Epithelial cell of prostate (primary cell): ENCODE results near the gene PIP5K1B.

Experiments
- DNase-seq: peaks from one replicate; pipeline ENCODE4 v3.0.0-alpha.2; 2011; ENCODE audit warnings: low read depth, low spot score
- H3K27ac ChIP-seq: fragments of 450-650 bp; 2 replicates; pipeline ENCODE4 v1.5.1; 2017; ENCODE audit warnings: mild to moderate bottlenecking

The PIP5K1B gene

DNA sequence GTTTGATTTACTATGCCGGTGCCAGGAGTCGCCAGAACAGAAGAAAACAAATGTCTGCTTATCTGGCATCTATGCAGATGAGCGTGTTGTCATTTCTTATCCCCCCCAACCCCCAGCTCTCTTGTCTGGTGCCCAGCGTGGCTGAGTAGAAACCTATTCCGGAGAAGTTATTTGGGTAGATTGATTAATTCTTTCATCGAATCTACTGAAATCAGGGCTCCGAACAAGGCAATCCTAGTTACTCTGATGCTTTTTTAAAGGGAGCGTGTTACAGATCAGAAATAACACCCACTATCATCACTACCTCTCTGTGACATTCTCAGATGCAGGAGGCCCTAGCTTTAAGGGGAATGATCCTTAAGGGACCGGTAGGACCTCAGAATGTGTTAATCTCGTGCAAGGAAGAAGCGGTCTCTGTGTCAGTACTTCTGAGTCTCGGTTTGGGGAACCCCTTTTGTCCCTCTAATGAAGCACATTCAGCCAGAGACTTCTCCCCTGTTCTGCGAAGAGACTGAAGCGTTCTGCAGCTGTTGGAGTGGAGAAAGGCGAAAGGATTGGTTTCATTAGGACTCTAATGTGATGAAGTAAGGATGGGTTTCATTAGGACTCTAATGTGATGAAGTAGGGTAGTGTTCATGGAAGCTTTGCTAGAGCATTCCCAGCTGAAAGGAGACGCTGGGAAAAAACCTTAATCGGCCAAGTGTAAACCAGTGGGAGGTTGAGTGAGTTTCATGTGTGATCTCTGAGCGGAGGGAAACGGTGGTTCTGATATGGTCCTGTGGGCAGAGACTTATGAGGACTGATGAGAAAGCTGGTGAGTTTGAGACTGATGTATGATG is 1.5 kb downstream of the PIP5K1B start:
- DNase-seq, result no peak

DNA sequence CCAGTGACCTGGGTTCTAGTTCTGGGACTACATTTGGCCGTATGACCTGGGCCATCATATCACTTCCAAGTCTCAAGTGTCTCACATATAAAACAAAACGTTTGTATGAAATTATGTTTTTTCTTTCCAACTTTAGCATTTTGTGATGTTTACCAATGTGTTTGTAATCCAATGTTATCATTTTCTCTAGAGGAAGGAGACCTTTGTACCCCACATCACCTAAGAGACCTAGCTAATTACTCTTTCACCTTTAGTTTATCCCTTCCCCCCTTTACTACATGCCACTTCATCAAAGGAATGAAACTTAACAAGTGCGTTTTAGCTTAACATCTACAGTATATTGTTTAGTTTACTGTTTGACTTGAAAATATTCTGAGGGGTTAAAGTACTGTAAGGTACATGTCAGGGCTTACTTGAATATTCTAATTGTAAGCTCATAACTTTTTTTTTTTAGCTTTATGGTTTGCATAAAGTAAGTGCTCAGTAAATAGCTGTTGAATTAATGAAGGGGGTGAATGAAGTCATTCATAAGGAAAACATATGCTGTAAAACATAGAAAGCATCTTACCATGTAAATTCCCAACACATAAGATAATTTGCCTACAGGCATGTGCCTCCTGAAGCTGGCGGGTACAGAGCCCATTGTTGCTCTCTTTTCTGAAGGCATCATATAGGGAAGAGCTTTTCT is 2.9 kb downstream of the PIP5K1B start:
- no peak for DNase-seq
- no peak overlapping the region for H3K27ac ChIP-seq

More for the DNA sequence above, 1.5 kb downstream of the PIP5K1B start:
- H3K27ac ChIP-seq, result no peak overlapping the region

DNA sequence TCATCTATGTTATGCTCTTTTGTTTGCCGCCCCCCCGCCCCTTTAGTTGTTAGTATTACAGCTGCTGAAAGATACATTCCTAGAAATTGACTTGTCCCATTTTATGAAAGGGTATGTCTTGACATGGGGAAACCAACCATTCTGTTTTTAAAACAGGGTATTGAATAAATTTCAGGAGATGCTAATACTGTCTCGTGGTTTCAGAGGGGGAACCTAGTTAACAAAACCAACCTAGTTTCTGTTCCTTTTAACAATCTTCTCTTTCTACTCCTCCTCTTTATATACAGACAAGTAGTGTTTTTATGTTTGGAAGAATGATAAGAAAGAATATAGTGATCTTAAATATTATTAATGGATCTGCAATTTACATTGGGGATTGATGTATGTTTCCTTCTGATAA is 3.5 kb downstream of the PIP5K1B start:
- no peak overlapping the region for H3K27ac ChIP-seq
- DNase-seq, result no peak

DNA sequence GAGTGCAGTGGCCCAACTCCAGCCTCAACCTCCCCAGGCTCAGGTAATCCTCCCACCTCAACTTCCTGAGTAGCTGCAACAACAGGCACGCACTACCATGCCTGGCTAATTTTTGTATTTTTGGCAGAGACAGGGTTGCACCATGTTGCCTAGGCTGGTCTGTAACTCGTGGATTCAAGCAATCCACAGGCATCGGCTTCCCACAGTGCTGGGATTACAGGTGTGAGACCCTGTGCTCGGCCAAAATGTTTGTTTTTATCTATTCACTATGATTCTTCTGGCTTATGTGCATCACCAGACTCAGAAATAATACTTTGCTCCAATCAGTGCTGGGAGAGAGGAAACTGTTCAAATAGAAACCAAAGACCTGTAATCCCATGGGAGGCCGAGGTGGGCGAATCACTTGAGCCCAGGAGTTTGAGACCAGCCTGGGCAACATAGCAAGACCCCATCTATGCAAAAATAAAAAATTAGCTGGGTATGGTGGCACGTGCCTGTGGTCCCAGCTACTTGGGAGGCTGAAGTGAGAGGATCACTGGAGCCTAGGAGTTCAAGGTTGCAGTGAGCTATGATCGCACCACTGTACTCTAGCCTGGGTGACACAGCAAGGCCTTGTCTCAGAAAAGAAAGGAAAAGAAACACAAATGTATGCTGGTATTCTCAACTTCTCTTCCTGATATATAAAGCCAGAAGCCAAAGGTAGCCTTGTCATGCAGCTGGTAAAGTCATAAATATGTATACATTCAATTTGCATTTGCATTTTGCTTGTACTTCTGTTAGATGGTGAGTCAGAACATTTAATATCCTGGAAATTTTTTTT is 4.5 kb downstream of the PIP5K1B start:
- no peak for DNase-seq
- no peak overlapping the region for H3K27ac ChIP-seq

DNA sequence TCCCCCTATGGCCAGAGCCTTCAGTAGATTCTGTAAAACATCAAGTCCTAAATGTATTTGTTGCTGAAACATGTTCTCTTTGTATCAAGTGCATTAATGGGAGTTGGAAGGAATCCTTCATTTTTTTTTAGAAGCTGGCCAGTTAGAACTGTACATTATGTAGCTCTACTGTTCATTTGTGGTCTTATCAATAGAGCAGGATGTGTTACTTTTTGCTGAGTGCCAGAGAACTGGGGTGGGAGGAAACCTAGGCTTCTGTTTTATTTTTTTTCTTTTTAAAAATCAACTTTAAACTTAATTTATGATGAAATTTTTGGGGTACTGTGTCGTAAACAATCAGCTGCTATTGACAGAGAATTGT is 5.1 kb downstream of the PIP5K1B start:
- no peak overlapping the region for H3K27ac ChIP-seq
- no peak for DNase-seq

DNA sequence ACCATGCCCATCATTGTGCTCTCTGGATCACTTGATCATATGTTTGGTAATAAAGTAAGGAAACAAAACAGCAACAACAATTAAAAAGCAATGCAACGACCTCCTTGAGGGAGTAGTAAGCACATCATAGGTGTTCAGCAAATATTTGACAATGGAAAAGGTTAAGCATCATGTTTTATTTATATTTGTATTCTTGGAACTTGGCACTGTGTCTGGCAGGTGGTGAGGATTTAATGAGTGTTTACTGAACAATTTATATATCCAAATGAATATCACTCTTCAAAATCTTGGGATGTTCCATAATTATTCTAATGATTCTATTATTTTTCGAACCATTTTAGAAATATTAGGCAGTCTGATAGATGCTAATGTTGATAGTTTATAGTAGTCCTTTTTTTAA is 6.2 kb downstream of the PIP5K1B start:
- DNase-seq, result no peak
- H3K27ac ChIP-seq, result no peak overlapping the region

DNA sequence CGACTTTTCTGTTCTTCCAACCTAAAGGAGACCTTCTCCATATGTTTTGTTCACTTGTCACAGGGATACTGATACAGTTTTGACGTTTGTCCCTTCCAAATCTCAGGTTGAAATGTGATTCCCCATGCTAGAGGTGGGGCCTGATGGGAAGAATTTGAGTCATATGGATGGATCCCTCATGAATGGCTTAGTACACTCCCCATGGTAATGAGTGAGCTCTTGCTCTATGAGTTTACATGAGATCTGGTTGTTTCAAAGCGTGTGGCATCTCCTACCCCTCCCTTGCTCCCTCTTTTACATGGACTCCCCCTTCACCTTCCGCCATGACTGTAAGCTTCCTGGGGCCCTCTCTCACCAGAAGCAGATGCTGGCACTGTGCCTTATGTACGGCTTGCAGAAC is 6.9 kb downstream of the PIP5K1B start:
- no peak overlapping the region for H3K27ac ChIP-seq
- no peak for DNase-seq

DNA sequence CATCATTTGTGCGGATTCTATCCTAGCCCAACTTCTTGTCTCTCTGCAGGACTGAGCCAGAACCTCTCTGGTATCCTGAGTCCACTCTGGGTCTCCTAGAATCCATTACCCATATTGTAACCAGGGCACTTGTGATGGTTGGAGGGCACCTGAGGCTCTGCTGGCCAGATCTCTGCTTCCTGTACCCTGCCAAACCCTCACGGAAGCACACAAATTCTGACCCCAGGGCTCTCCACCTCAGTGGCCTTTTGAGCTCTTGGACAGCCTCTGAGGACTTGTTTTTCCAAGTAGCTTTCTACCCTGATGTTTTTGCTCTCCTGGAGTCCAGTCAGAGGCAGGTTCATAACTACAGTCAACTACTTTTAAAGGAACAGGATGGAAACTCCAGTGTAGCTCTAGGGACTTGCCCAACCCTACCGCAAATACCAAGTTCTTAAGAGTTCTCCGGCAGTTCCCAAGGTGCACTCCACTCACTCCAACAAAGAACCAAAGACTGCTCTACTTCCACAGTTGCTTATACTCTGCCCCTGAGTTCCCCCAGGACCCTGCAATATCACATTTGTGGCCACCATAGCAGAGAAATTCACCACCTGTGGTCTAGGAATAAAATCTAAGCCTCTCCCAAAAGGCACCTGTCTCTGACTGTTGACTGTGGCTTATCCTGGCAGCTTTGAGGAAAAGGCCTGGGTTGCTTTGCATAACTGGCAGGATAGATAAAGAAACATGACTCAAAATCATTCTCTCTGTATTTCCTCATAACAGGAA is 9.6 kb downstream of the PIP5K1B start:
- DNase-seq, result no peak
- H3K27ac ChIP-seq, result no peak overlapping the region

DNA sequence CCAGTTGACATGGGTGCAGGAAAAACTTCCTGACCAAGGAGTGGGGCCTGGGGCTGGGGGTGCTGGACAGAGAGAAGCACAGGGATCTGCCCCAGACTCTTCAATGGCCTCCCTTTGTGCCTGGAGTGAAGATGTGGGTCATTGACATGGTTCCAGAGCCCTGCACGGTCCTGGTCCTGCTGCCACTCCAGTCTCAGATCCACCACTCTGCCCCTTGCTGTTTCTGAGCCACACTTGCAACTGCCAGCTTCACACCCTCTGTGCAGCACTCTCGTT is 10.1 kb downstream of the PIP5K1B start:
- no peak overlapping the region for H3K27ac ChIP-seq

DNA sequence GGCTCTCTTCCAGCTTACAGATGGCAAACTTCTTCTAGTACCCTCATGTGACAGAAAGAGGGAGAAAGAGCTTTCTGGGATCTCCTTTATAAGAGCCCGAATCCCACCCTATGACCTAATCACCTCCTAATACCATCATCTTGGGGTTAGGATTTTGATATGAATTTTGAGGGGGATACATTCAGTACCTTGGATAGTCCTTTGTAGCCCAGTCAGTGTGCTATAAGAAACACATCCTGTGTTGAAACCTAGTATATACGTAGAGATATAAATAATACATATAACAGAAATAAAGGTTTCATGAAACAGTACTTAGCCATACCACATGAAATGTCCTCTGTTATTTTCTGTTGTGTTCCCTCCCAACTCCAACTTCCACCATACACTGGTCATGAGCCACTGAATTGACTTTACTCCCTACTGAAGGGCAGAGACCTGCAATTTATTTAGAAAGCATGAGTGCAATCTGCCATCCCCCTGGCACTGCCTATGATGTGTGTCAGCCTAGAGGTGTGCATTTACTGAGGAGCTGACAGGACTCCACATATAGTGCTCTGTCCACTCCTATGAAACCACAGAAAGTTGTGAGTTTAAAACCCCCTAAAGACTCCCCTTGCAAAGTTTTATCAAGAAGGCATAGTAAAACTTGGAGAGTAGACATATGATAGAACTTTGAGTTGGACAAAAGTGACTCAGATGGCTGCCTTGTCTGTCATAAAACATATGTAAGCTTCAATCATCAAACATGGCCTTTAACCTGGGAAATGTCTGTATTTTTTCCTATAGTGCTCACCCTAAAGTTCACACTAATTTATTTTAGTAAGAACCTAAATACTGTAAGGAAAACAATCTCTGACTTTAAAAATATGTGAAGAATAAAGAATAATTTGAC is 12.8 kb downstream of the PIP5K1B start:
- DNase-seq, result no peak
- H3K27ac ChIP-seq, result no peak overlapping the region

More for the DNA sequence above, 10.1 kb downstream of the PIP5K1B start:
- no peak for DNase-seq

DNA sequence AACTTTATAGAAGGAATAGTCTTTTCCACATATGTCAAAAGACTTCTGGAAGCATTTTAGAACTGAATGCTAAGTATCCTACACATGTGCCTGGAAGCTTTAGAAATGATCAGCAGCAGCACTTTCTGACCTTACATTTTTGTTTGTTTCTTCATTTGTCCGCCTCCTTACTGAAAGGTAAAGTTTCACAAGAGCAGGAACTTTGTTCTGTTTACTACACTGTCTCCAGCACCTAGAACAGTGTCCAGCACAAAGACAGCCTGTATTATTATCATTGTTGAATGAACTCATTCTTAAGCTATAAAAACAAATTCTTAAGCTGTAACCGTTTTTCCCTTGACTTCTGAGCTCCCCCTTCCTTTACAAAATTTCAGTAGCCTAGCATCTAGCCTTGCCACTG is 14.8 kb downstream of the PIP5K1B start:
- no peak overlapping the region for H3K27ac ChIP-seq
- DNase-seq, result no peak

DNA sequence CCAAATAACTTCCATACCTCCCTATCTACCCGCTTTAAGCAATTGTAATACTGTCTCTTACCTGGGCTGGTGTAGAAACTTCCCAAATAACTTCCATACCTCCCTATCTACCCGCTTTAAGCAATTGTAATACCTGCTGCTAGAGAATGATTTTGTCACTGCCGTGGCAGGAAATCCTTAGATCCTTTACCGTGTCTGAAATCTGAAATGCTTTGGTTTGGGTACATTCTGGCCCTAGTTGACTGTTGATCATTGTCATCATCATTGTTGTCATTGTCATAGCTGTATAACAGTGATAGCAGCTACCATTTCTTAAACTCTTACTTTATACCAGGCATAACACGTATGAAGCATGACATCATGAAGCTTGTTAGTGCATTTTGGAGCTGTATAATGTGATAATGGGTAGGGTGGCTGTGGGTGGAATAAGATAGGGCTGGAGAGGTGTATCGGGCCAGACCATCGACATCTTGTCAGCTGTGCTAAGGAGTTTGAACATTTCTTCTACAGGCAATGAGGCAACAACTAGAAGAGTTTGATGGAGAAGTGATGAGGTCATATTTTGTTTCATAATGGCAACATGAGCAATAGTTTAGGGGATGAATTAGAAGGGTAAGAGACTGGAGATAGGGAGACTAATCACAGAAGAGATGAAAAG is 15.7 kb downstream of the PIP5K1B start:
- H3K27ac ChIP-seq, result no peak overlapping the region
- DNase-seq, result no peak

DNA sequence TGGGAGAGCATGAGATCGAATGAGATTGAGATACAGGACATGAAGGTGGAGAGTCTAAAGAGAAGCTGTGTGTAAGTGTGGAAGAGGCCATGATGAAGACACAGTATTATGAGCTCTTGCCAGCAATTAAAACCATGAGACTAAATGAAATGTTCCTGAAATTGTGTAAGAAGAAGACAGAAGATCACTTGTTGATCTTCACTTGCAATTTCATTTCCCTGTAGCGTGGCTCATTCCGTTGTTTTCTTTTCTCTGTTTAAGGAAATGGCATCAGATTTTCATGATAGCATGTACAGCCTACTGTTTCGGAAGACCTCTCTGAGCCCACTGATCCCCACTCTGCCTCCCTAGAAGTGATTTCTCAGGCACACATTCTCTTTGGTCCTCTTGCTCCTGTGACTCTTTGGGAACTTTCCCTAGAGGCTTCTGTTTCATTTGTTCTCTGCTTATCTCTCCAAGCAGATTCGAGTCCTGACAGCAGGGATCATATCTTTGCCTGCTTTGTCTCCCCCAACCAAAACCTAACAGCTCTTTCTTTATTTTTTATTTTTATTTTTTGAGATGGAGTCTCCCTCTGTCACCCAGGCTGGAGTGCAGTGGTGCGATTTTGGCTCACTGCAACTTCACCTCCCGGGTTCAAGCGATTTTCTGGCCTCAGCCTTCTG is 16.8 kb downstream of the PIP5K1B start:
- DNase-seq, result no peak
- no peak overlapping the region for H3K27ac ChIP-seq

DNA sequence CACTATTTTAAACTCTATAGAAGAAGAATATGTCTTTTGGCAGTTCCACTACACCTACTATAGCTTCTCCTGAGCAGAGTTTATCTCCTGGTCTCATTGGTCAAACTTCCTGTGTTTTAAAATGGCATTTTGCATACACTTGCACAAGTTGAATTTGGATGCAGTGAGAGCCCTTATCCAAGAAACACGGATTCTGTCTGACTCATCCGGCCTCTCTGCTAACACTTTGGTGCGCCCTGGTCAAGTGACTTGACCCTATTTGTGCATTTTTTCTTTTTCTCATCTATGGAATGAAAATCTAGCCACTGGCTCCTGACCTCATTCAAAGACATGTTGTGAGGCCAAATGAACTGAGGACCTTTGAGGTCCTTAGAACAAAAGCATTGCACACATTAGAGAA is 20.0 kb downstream of the PIP5K1B start:
- H3K27ac ChIP-seq, result no peak overlapping the region
- DNase-seq, result no peak

DNA sequence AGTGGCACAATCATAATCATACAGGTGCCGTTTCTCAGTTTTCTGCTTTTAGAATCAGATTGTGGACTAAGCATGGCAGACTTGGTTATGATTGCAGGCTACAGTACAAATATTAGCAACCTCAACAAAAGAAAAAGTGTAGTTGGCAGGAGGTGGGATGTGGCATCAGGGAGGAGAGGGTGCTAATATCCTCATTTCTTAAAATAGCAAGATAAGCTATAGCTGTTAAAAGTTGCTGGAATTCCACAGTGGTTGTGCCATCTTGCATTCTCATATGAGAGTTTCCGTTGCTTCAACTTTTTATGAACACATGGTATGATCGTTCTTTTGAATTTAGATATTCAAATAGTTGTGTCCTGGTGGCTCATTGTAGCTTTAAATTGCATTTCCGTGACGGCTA is 21.4 kb downstream of the PIP5K1B start:
- H3K27ac ChIP-seq, result no peak overlapping the region
- no peak for DNase-seq

DNA sequence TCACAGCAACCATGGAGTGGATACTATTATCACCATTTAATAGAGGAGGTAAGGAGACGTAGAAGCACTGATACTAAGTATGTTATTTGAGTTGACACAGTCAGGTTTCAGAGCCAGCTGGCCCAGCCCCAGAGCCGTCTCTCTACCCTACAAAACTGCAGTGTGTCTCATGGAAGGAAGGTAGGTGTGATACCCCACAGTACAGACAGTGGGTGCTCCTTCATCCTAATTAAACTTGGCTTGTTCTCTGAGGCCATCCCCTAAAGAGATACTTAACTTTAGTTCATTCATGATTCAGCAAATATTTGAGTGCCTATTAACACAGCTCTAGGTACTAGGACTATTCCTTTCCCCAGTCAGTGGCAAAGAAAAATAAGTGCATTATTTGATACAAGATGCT is 22.6 kb downstream of the PIP5K1B start:
- H3K27ac ChIP-seq, result no peak overlapping the region
- DNase-seq, result no peak

DNA sequence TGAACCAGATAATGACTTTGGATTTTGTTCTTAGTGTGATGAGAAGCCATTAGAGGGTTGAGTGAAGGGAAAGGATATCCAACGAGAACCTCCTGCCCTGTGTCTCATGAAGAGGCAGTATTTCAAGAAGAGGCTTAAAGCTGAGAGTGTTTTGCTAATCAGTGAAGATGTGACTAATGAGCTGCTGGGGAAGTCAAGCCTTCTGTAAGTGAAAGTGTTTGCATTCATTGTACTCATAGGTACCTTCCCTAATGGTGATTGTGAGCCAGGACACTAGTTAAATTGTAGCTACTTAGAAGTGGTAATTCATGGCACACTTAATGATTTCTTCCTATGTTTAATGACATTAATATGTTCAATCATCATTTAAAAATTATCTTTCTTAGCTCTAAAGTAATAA is 23.7 kb downstream of the PIP5K1B start:
- no peak overlapping the region for H3K27ac ChIP-seq
- no peak for DNase-seq

DNA sequence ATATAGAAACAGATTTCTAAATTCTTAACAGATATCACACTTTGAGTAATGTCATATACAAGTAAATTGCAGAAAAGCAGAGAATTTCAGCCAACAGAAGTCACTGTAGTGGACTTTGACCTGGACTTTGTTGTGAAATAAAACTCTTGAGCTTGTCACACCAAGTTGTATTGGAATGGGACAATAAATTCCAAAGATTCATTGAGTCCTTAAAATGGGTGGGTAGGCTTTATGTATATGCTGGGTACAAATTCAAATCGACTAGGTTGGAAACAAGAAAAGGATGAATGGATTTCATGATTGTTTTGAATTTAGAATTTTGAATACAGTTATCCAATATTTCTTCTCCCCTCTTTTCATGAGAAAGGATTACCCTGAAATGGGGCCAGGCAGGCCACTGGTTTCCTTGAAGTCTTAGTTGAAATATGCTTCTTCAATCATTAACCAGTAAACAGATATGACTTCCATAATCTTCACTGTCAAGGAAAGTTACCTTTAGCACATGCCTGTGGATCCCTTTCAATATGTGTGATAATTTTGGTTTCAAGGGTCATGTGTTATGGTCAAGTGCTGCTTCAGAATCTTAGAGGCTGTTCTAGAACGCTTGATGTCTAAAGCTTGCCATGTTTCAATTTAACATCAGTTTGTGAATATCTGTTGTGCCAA is 25.7 kb downstream of the PIP5K1B start:
- no peak for DNase-seq
- H3K27ac ChIP-seq, result no peak overlapping the region
